Mesendoderm (in vitro differentiated cells): ENCODE data around the gene CAMTA1.

Experiments
- DNase-seq: peaks from one replicate; pipeline ENCODE4 v3.0.0; 2013
- H2AK5ac ChIP-seq: 2 replicates; pipeline ENCODE4 v1.6.1; 2013; ENCODE audit warnings: low read length, inconsistent platforms
- H2BK120ac ChIP-seq: 2 replicates; pipeline ENCODE4 v1.6.1; 2013; ENCODE audit warnings: low read depth, mild to moderate bottlenecking, low read length, moderate library complexity, mixed read lengths
- H2BK15ac ChIP-seq: replicated peaks from 2 replicates; pipeline ENCODE4 v1.6.1; 2013; ENCODE audit warnings: low read depth, mild to moderate bottlenecking, moderate library complexity
- H2BK5ac ChIP-seq: 2 replicates; pipeline ENCODE4 v1.6.1; 2013; ENCODE audit warnings: low read length, inconsistent platforms
- H3K18ac ChIP-seq: 2 replicates; pipeline ENCODE4 v1.6.1; 2013; ENCODE audit warnings: mild to moderate bottlenecking, low read length, mixed read lengths
- H3K23ac ChIP-seq: one replicate; pipeline ENCODE4 v1.6.1; 2013; ENCODE audit warnings: low read length
- H3K27ac ChIP-seq: 2 replicates; pipeline ENCODE4 v1.5.1; 2013; ENCODE audit warnings: low read depth, mild to moderate bottlenecking, inconsistent platforms, low read length, moderate library complexity
- H3K27me3 ChIP-seq: 2 replicates; pipeline ENCODE4 v1.6.1; 2013; ENCODE audit warnings: low read length, control low read depth, mild to moderate bottlenecking, inconsistent platforms; ENCODE audit not compliant: insufficient read depth, poor library complexity
- H3K36me3 ChIP-seq: 2 replicates; pipeline ENCODE4 v1.6.1; 2013; ENCODE audit warnings: low read length, inconsistent platforms; ENCODE audit not compliant: control insufficient read depth, insufficient read depth
- H3K4ac ChIP-seq: one replicate; pipeline ENCODE4 v1.6.1; 2013; ENCODE audit warnings: low read depth, mild to moderate bottlenecking, low read length, moderate library complexity
- H3K4me1 ChIP-seq: 2 replicates; pipeline ENCODE4 v1.6.1; 2013; ENCODE audit warnings: low read depth, low read length, inconsistent platforms; ENCODE audit not compliant: control insufficient read depth
- H3K4me2 ChIP-seq: 2 replicates; pipeline ENCODE4 v1.6.1; 2013; ENCODE audit warnings: low read length
- H3K4me3 ChIP-seq: 2 replicates; pipeline ENCODE4 v1.5.1; 2013; ENCODE audit warnings: mild to moderate bottlenecking, low read length
- H3K56ac ChIP-seq: one replicate; pipeline ENCODE4 v1.6.1; 2013; ENCODE audit warnings: low read length
- H3K79me1 ChIP-seq: 2 replicates; pipeline ENCODE4 v1.6.1; 2013; ENCODE audit warnings: low read length, inconsistent platforms
- H3K79me2 ChIP-seq: 2 replicates; pipeline ENCODE4 v1.6.1; 2013; ENCODE audit warnings: mild to moderate bottlenecking, low read length; ENCODE audit not compliant: control insufficient read depth, insufficient read depth
- H3K9ac ChIP-seq: 2 replicates; pipeline ENCODE4 v1.6.1; 2013; ENCODE audit warnings: low read length, inconsistent platforms
- H4K5ac ChIP-seq: one replicate; pipeline ENCODE4 v1.6.1; 2013; ENCODE audit warnings: low read length
- H4K8ac ChIP-seq: one replicate; pipeline ENCODE4 v1.6.1; 2013; ENCODE audit warnings: low read depth, mild to moderate bottlenecking, control low read depth, low read length, moderate library complexity
- WGBS: extraction: QIAGEN DNeasy Blood & Tissue Kit; methylation state at CpG from one replicate; pipeline ENCODE4 v1.1.7; 2013; ENCODE audit warnings: low lambda C conversion rate, missing lambda C conversion rate; ENCODE audit not compliant: insufficient coverage; ENCODE audit errors: extremely low coverage; 5-methylcytosine and 5-hydroxymethylcytosine counted together

Gene CAMTA1

GRCh38 chr1:7352364-7352763, 567.1 kb downstream of the CAMTA1 start:
- H2BK15ac ChIP-seq: no peak overlapping the region
- no peaks in the 10 kb centered on the region for H3K79me1 ChIP-seq
- H2BK120ac ChIP-seq: no peak overlapping the region
- H2BK5ac ChIP-seq: no peak overlapping the region
- no peak overlapping the region for H3K4ac ChIP-seq
- no peak overlapping the region for H3K18ac ChIP-seq
- H3K36me3 ChIP-seq: no peaks in the 10 kb centered on the region
- no peak overlapping the region for H3K9ac ChIP-seq
- H4K5ac ChIP-seq: no peak overlapping the region
- H2AK5ac ChIP-seq: no peak overlapping the region
- H3K56ac ChIP-seq: no peak overlapping the region
- H3K79me2 ChIP-seq: no peaks in the 10 kb centered on the region
- H3K27ac ChIP-seq: no peak overlapping the region
- WGBS: no CpG with 5 or more reads among the region's 4 CpGs
- H3K4me3 ChIP-seq: no peak overlapping the region
- H3K4me1 ChIP-seq: no peaks in the 10 kb centered on the region
- no peak overlapping the region for H3K23ac ChIP-seq
- DNase-seq: no peak
- no peak overlapping the region for H4K8ac ChIP-seq
- no peak overlapping the region for H3K4me2 ChIP-seq
- H3K27me3 ChIP-seq: no peaks in the 10 kb centered on the region

DNA sequence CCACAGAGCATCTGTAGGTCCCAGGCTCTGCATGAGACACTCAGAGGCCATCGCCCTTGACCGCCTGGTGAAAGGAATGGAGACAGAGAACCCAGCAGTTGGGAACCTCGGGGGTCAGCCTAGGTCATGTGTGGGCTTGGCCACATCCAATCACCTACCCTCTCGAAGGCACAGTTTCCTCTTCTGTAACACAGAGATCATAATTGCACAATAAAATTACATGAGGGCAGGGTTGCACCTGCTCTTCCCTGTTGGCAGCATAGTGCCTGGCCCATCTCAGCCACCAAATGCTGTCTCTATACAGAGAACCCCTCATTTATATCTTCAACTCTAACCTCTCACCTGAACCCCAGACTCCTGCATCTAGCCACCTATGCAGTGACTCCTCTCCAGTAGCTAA, 567.7 kb downstream of the CAMTA1 start:
- Histone ChIP-seq H3K79me1 (no peaks in the 10 kb centered on the region), H3K18ac (no peak overlapping the region), H3K56ac (no peak overlapping the region), H3K27me3 (no peaks in the 10 kb centered on the region), H3K4ac (no peak overlapping the region), H3K79me2 (no peaks in the 10 kb centered on the region), H3K4me1 (no peaks in the 10 kb centered on the region), H3K4me2 (no peak overlapping the region), H3K23ac (no peak overlapping the region), H2BK5ac (no peak overlapping the region), H3K9ac (no peak overlapping the region), H2AK5ac (no peak overlapping the region), H4K5ac (no peak overlapping the region), H4K8ac (no peak overlapping the region), H3K27ac (no peak overlapping the region), H2BK120ac (no peak overlapping the region), H3K4me3 (no peak overlapping the region), H3K36me3 (no peaks in the 10 kb centered on the region), H2BK15ac (no peak overlapping the region)
- no CpG with 5 or more reads among the region's 4 CpGs for WGBS
- DNase-seq: no peak

- Histone ChIP-seq H3K4me1 (no peaks in the 10 kb centered on the region), H3K23ac (no peak overlapping the region), H3K79me2 (no peaks in the 10 kb centered on the region), H2BK5ac (no peak overlapping the region), H3K36me3 (no peaks in the 10 kb centered on the region), H2BK15ac (no peak overlapping the region), H3K9ac (no peak overlapping the region), H3K56ac (no peak overlapping the region), H3K4me3 (no peak overlapping the region), H3K79me1 (no peaks in the 10 kb centered on the region), H2AK5ac (no peak overlapping the region), H3K27me3 (no peaks in the 10 kb centered on the region), H2BK120ac (no peak overlapping the region), H3K4me2 (no peak overlapping the region), H4K8ac (no peak overlapping the region), H4K5ac (no peak overlapping the region), H3K18ac (no peak overlapping the region), H3K4ac (no peak overlapping the region), H3K27ac (no peak overlapping the region)
- DNase-seq: no peak
- WGBS: no CpG with 5 or more reads among the region's 2 CpGs
These were observed 570.4 kb downstream of the CAMTA1 start for GRCh38 chr1:7355646-7356045.

DNA sequence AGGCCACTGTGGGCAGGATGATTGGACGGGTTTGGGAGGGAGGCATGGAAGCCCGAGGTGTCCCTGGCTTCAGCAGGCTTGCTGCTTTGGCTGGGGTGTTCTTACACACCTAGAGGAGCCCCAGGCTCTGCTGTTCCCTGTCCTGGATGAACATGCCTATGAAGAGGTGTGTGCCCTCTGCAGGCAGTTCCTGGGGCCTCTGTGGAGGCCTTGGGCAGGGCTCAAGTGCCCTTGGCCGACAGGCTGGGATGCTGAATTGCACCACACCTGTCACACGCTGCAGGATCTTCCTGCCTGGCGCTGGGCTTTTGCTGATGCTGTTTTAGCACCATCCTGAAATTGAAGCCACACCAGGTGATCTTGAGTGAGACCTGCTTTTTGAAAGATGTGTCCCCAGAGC, 570.8 kb downstream of the CAMTA1 start:
- Histone ChIP-seq H3K36me3 (no peaks in the 10 kb centered on the region), H3K4me2 (no peak overlapping the region), H3K79me2 (no peaks in the 10 kb centered on the region), H3K9ac (no peak overlapping the region), H3K79me1 (no peaks in the 10 kb centered on the region), H3K18ac (no peak overlapping the region), H3K23ac (no peak overlapping the region), H2BK15ac (no peak overlapping the region), H4K8ac (no peak overlapping the region), H3K56ac (no peak overlapping the region), H3K4ac (no peak overlapping the region), H2AK5ac (no peak overlapping the region), H3K27me3 (no peaks in the 10 kb centered on the region), H2BK120ac (no peak overlapping the region), H4K5ac (no peak overlapping the region), H3K4me3 (no peak overlapping the region), H2BK5ac (no peak overlapping the region), H3K4me1 (no peaks in the 10 kb centered on the region), H3K27ac (no peak overlapping the region)
- no peak for DNase-seq
- WGBS: no CpG with 5 or more reads among the region's 5 CpGs

- Histone ChIP-seq H3K4ac (no peak overlapping the region), H3K18ac (no peak overlapping the region), H3K27me3 (no peaks in the 10 kb centered on the region), H3K4me1 (no peaks in the 10 kb centered on the region), H4K8ac (no peak overlapping the region), H3K36me3 (no peaks in the 10 kb centered on the region), H3K79me2 (no peaks in the 10 kb centered on the region), H3K27ac (no peak overlapping the region), H2BK120ac (no peak overlapping the region), H3K56ac (no peak overlapping the region), H2AK5ac (no peak overlapping the region), H2BK5ac (no peak overlapping the region), H4K5ac (no peak overlapping the region), H3K79me1 (no peaks in the 10 kb centered on the region), H3K4me2 (no peak overlapping the region), H3K9ac (no peak overlapping the region), H3K23ac (no peak overlapping the region), H2BK15ac (no peak overlapping the region), H3K4me3 (no peak overlapping the region)
- WGBS: no CpG with 5 or more reads among the region's 11 CpGs
- no peak for DNase-seq
These were observed 573.2 kb downstream of the CAMTA1 start for GRCh38 chr1:7358425-7358824.

- Histone ChIP-seq H3K4me3 (no peak overlapping the region), H3K23ac (no peak overlapping the region), H3K18ac (no peak overlapping the region), H4K8ac (no peak overlapping the region), H3K56ac (no peak overlapping the region), H3K27me3 (no peaks in the 10 kb centered on the region), H3K79me1 (no peaks in the 10 kb centered on the region), H3K4me1 (no peaks in the 10 kb centered on the region), H2AK5ac (no peak overlapping the region), H3K27ac (no peak overlapping the region), H2BK15ac (no peak overlapping the region), H3K79me2 (no peaks in the 10 kb centered on the region), H3K9ac (no peak overlapping the region), H3K4me2 (no peak overlapping the region), H2BK5ac (no peak overlapping the region), H4K5ac (no peak overlapping the region), H3K4ac (no peak overlapping the region), H3K36me3 (no peaks in the 10 kb centered on the region), H2BK120ac (no peak overlapping the region)
- DNase-seq: no peak
- WGBS: no CpG with 5 or more reads among the region's 6 CpGs
These were observed 575.3 kb downstream of the CAMTA1 start for GRCh38 chr1:7360526-7360925.
